Psoas muscle (tissue), 8 donors: Measurements from ENCODE around the gene RILP. TPM values are rescaled to one million over a fixed set of nuclear protein-coding genes. Genes with fewer than 3 reads are reported as not detected.

Experiments
- ATAC-seq, 4 donors: fragments of 200-7000 bp; cut with Tn5 transposase; one replicate each; pipeline ENCODE4 v1.9.1; 2020; ENCODE audit warnings: moderate library complexity in 3 of 4, mild to moderate bottlenecking in 2 of 4
- DNase-seq, 2 donors: peaks; one replicate each; pipeline ENCODE4 v3.0.0-alpha.2; 2020
- H3K27ac ChIP-seq: fragments of 200-600 bp; one replicate; pipeline ENCODE4 v1.8.0; 2022
- H3K27me3 ChIP-seq, 3 donors: fragments of 200-600 bp in 1 of 3; one replicate each; pipeline versions ENCODE4 v1.6.1 to v1.8.0; 2013 to 2022; ENCODE audit warnings: low read length in 2 of 3, mild to moderate bottlenecking in 2 of 3, moderate library complexity in 1 of 3; ENCODE audit not compliant: insufficient read depth in 3 of 3
- H3K36me3 ChIP-seq, 2 donors: fragments of 200-600 bp in 1 of 2; one replicate each; pipeline versions ENCODE4 v1.6.1 to v1.8.0; 2013 to 2022; ENCODE audit warnings: low read depth in 1 of 2, mild to moderate bottlenecking in 1 of 2, moderate library complexity in 1 of 2; ENCODE audit not compliant: insufficient read depth in 1 of 2
- H3K4me1 ChIP-seq: fragments of 200-600 bp; one replicate; pipeline ENCODE4 v1.8.0; 2022
- H3K4me3 ChIP-seq: fragments of 200-600 bp; one replicate; pipeline ENCODE4 v1.8.0; 2022; ENCODE audit warnings: mild to moderate bottlenecking
- H3K9me3 ChIP-seq: fragments of 200-600 bp; one replicate; pipeline ENCODE4 v1.8.0; 2022
- WGBS, 3 donors: extraction: QIAGEN DNeasy Blood & Tissue Kit; methylation state at CpG; one replicate each; pipeline versions ENCODE4 v1.1.6 to v1.1.7; 2013; 5-methylcytosine and 5-hydroxymethylcytosine counted together
- intact Hi-C, 2 donors: fragments of 100-400 bp; cut with DNase I; formaldehyde crosslinking; loops; one replicate each; pipeline versions ENCODE4 v1.11.0 to v1.14.2; 2022
- polyA plus RNA-seq, 3 donors: library from polyadenylated mRNA; stranded (reverse); fragments of 200-250 nt; gene quantifications; one replicate each; pipeline ENCODE4 v1.2.3, GENCODE V29; 2013
- total RNA-seq, 4 donors: library from RNA; stranded (reverse); fragmentation: NEBNext Ultra II Directional in 2 of 4; extraction: Animal tissue kit (Norgen Biotek cat#: 25700) in 2 of 4; gene quantifications; one replicate each; pipeline versions ENCODE4 v1.2.1 to v1.2.4, GENCODE V29; 2021 to 2023
- TF ChIP-seq, protein P1 (sequence below): fragments of 200-600 bp; IDR thresholded peaks from one replicate; pipeline ENCODE4 v1.8.0; 2022; ENCODE audit warnings: antibody characterized with exemption
- donor health status: healthy with polysubstance abuse.
- donor health status: DM: no; HTN: no; CAD: no; lungs with moderate emphysema.
- donor health status: Bipolar disorder and iron deficiency.
- donor health status: healthy.
- donor health status: DM: yes; HTN: yes; CAD: no.
- donor health status: DM: no; HTN: no; CAD: no.
- donor health status: DM: no; HTN: no; CAD: no.
- donor health status: DM: yes; HTN: yes; CAD: no.

RILP gene
- total and polyA plus RNA-seq, 7 donors: 23.3 to 49.9 (median 29.9) TPM

DNA sequence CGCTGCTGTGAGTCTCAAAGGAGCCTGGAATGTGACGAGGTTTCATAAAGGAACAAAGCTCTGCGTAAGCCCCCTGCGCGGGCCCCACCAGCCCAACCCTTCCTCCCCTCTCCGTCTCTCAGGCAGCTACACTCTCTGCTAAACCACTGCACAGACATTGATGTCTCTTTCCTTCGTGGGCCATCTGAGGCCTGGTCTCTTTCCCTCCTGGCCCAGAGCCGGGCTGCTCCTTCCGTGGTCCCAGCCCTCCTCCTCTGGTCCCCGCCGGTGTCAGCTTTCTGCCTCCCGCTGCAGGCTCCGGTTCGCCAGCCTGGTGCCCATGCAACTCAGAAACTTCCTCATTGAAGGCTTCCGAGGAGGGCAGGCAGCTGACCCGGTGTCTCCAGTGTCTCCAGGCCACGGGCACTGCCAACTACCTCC, 11.5 kb downstream of the RILP start:
- Histone ChIP-seq H3K36me3 (peaks cover 0 to 34% of the 10 kb centered on the region in 2 donors), H3K4me1 (peaks cover 8% of the 10 kb centered on the region), H3K9me3 (no peaks in the 10 kb centered on the region), H3K4me3 (no peak overlapping the region), H3K27me3 (no peaks in the 10 kb centered on the region), H3K27ac (no peak overlapping the region)
- ATAC-seq: no peak
- no peak for DNase-seq
- intact Hi-C loops: no loop called here
- WGBS, 3 donors: 75 to 77% (median 76%) methylated on average over 16 to 17 of the region's 17 CpGs
- TF ChIP-seq, protein P1, sequence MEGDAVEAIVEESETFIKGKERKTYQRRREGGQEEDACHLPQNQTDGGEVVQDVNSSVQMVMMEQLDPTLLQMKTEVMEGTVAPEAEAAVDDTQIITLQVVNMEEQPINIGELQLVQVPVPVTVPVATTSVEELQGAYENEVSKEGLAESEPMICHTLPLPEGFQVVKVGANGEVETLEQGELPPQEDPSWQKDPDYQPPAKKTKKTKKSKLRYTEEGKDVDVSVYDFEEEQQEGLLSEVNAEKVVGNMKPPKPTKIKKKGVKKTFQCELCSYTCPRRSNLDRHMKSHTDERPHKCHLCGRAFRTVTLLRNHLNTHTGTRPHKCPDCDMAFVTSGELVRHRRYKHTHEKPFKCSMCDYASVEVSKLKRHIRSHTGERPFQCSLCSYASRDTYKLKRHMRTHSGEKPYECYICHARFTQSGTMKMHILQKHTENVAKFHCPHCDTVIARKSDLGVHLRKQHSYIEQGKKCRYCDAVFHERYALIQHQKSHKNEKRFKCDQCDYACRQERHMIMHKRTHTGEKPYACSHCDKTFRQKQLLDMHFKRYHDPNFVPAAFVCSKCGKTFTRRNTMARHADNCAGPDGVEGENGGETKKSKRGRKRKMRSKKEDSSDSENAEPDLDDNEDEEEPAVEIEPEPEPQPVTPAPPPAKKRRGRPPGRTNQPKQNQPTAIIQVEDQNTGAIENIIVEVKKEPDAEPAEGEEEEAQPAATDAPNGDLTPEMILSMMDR: no peak

DNA sequence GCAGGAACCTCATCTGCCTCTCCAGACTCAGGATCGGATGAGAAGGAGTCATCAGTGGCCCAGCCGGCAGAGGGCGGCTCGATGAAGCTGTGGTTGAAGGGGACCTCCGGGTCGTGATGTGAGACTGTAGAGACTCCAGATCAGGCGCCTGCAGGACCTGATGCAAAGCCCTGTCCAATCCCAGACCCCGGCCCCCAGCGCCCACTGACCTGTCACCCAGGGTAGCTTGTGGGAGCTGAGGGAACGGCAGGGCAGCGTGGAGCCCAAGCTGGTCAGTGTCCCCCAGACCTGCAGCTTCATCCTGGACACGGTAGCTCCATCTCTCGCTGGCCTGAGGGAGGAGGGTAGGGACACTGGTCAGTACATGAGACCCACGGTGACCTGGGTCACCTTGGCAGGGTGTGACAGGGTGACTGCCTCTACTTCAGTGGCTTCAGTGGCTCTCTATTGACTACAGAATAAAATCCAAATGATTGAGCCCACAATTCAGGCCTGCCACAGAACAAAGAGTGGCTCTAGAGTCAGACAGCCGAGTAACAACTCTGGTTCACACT, 12.9 kb downstream of the RILP start:
- H3K4me1 ChIP-seq: peaks cover 10% of the 10 kb centered on the region
- no peak overlapping the region for H3K4me3 ChIP-seq
- peaks cover 0 to 34% of the 10 kb centered on the region in 2 donors for H3K36me3 ChIP-seq
- no peaks in the 10 kb centered on the region for H3K9me3 ChIP-seq
- no peak overlapping the region for H3K27ac ChIP-seq
- WGBS, 3 donors: 82 to 85% (median 84%) methylated on average over 15 of the region's 15 CpGs
- TF ChIP-seq, protein P1: no peak
- no peak for DNase-seq
- intact Hi-C loops: no loop called here
- no peaks in the 10 kb centered on the region for H3K27me3 ChIP-seq
- no peak for ATAC-seq

DNA sequence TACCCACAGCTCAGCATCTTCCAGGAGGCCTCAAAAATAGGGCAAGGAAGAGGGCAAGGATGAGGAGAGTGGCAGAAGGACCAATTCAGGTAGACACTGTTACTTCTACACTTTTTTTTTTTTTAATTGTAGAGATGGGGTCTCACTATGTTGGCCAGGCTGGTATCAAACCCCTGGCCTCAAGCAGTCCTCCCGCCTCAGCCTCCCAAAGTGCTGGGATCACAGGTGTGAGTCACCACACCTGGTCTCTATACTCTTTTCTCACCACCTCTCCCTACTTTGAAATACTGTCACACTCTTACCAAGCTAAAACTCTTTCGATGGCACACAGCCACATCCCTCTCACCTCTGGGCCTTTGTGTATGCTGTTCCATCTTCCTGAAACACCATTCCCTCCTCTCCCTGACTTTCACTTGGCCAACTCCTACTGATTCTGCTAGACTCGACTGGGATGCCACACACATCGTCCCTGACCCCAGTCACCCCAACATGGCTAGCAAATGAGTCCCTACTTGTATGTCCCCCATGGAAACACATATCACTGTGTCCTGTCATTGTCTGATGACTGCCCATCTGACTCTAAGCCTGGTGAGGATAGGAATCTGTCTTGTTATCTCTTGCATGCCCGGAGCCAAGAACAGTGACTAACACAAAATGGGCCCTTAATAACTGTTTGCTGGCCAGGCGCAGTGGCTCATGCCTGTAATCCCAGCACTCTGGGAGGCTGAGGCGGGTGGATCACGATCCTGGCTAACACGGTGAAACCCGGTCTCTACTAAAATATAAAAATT, 13.8 kb downstream of the RILP start:
- H3K27me3 ChIP-seq: no peaks in the 10 kb centered on the region
- TF ChIP-seq, protein P1: no peak
- H3K9me3 ChIP-seq: no peaks in the 10 kb centered on the region
- ATAC-seq: no peak
- H3K4me3 ChIP-seq: no peak overlapping the region
- H3K4me1 ChIP-seq: peaks cover 14% of the 10 kb centered on the region
- WGBS, 3 donors: 86 to 93% (median 88%) methylated on average over 10 of the region's 10 CpGs
- intact Hi-C loops: no loop called here
- H3K36me3 ChIP-seq: peaks cover 0 to 34% of the 10 kb centered on the region in 2 donors
- H3K27ac ChIP-seq: no peak overlapping the region
- DNase-seq: no peak

DNA sequence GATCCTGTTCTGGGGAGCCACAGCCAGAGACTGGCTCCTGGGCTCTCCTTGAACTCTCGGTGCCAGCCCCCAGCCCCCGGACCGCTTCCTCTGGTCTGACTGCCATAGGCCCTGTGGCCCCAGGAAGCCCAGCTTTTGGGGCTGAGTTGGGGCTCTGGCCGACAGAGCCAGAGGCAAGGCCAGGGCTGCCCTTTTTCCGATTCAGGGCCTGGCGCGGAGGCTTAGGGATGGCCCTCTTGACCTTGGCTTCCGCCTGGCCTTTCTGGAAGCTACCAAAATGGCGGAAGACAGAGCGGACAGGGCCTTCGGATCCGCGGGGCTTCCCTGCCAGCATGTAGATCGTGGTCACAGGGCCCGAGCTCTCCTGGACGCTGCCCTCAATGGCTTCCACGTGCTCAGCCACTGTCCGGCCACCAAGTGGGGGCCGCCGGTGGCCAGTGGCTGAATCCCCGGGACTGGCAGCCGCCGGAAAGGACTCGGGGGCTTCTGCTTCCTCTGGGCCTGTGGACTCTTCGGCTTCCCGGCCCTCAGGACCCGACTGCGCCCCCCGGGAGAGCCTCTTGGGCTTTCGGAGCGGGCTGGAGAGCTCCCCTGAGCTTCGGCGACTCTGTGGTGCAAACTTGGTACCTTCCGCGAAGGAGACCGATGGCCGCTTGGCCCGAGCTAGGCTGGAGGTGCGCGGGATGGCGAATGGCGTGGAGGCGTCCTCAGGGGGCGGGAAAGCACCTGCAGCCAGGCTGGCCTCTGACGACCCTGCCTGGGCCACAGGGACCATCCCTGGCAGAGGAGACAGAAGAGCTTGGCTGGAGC, 14.6 kb downstream of the RILP start:
- Histone ChIP-seq H3K36me3 (peaks cover 0 to 34% of the 10 kb centered on the region in 2 donors), H3K4me3 (no peak overlapping the region), H3K27ac (no peak overlapping the region), H3K9me3 (no peaks in the 10 kb centered on the region), H3K27me3 (no peaks in the 10 kb centered on the region), H3K4me1 (peaks cover 8% of the 10 kb centered on the region)
- intact Hi-C loops: no loop called here
- DNase-seq: peak in 1 of 2 donors; percentile 50
- 93 to 97% (median 94%) methylated on average over 45 of the region's 45 CpGs for WGBS, 3 donors
- no peak for ATAC-seq
- TF ChIP-seq, protein P1: no peak
